Uterus (tissue), 2 donors: Measurements from ENCODE around the gene BSN.

Source experiments
- POLR2A ChIP-seq, 2 donors: fragments of 450-650 bp; IDR thresholded peaks; one replicate each; pipeline ENCODE4 v1.6.1; 2016; ENCODE audit warnings: antibody characterized with exemption in 2 of 2, mild to moderate bottlenecking in 1 of 2, moderate library complexity in 1 of 2
- TF ChIP-seq, protein P1 (sequence below), 4 experiments: fragments of 200-600 bp in 2 of 4; fragments of 450-650 bp in 2 of 4; sonication (generic) in 2 of 4; IDR thresholded peaks; one replicate each; pipeline ENCODE4 v1.5.1; 2016 to 2019; ENCODE audit warnings: antibody characterized with exemption in 4 of 4, mild to moderate bottlenecking in 2 of 4, moderate library complexity in 1 of 4

DNA sequence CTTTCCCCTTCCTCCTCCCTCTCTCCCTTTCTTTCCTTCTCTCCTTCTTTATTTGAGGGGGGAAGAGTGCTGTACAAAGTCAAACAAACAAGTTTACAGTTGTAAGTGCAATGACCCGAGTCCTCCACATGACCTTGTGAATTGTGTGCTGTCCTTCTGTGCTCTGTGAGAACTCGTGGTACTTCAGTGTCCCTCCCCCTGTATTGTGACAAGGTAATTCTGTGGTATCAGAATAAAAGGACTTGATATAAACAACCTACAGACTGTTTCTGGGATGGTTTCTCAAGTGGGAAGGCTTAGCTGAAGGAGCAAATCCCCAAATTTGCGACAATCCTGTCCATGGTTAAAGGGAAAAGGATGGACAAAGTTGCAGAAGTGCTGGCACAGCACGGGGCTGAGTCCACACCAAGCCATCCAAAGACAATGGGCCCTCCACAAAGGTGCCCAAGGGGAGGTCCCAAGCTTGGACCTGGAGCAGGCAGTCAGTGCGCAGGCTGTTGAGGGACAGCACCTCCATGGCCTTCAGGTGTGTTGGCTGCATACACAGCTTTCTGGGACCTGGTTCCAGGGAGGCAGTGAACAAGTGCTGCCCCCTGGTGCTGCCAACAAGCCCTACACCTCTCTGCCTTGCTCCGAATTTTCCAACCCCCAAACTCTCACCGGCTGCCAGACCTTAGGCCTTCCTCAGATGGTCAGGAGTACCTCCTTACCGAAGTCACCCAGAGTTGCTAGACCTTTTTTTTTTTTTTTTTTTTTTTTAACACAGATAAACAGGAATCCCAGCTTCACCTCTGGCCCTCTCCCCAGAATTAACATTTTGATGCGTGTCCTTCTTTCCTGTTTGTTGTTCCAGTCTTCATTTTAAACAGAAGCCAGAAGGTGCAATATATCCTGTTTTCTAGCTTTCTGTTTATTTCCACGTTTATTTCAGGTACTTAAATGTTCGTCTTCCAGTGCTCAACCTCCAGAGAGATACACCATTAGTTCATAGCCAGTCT is 117.3 kb downstream of the BSN start:
- TF ChIP-seq, protein P1, sequence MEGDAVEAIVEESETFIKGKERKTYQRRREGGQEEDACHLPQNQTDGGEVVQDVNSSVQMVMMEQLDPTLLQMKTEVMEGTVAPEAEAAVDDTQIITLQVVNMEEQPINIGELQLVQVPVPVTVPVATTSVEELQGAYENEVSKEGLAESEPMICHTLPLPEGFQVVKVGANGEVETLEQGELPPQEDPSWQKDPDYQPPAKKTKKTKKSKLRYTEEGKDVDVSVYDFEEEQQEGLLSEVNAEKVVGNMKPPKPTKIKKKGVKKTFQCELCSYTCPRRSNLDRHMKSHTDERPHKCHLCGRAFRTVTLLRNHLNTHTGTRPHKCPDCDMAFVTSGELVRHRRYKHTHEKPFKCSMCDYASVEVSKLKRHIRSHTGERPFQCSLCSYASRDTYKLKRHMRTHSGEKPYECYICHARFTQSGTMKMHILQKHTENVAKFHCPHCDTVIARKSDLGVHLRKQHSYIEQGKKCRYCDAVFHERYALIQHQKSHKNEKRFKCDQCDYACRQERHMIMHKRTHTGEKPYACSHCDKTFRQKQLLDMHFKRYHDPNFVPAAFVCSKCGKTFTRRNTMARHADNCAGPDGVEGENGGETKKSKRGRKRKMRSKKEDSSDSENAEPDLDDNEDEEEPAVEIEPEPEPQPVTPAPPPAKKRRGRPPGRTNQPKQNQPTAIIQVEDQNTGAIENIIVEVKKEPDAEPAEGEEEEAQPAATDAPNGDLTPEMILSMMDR (IDR thresholded peaks at IDR 0.05) = peak; percentile 58 to 79 (median 68)
- TF ChIP-seq POLR2A (IDR thresholded peaks at IDR 0.05) = no peak
